ENCODE measurements around the gene MPLKIP.
"Not testable (repeated sequence)": the region's sequence is repeated elsewhere in the genome, so short reads cannot be mapped to it uniquely, and the experiment has no call there.

The MPLKIP gene

GRCh38 chr7:40134428-40135316, at the start of gene MPLKIP, which contains the start of gene SUGCT:
TSS of gene MPLKIP (minus strand) at chr7:40134622. CDS start at chr7:40134567, 55 bp downstream.
TSS of gene SUGCT (plus strand) at chr7:40135005.
- DNase-seq: peak; percentile 94

GRCh38 chr7:40182452-40182851, 48.0 kb upstream of the MPLKIP start:
- no peak for DNase-seq

GRCh38 chr7:40177071-40177470, 42.6 kb upstream of the MPLKIP start:
- DNase-seq: no peak

- no peak for DNase-seq
These were observed 41.5 kb upstream of the MPLKIP start for GRCh38 chr7:40175725-40176510.

GRCh38 chr7:40175256-40175655, 40.8 kb upstream of the MPLKIP start:
- DNase-seq: not testable (repeated sequence)

- not testable (repeated sequence) for DNase-seq
These were observed 38.7 kb upstream of the MPLKIP start for GRCh38 chr7:40173121-40173520.

- not testable (repeated sequence) for DNase-seq
These were observed 33.8 kb upstream of the MPLKIP start for GRCh38 chr7:40168266-40168665.

GRCh38 chr7:40167291-40167690, 32.9 kb upstream of the MPLKIP start:
- DNase-seq: no peak

GRCh38 chr7:40165216-40165615, 30.8 kb upstream of the MPLKIP start:
- no peak for DNase-seq

- DNase-seq: no peak
These were observed 28.1 kb upstream of the MPLKIP start for GRCh38 chr7:40162516-40162915.

GRCh38 chr7:40156988-40157387, 22.6 kb upstream of the MPLKIP start:
- DNase-seq: no peak

- DNase-seq: no peak
These were observed 17.1 kb upstream of the MPLKIP start for GRCh38 chr7:40151504-40151903.

- DNase-seq: no peak
These were observed 14.2 kb upstream of the MPLKIP start for GRCh38 chr7:40148671-40149070.

GRCh38 chr7:40148247-40148580, 13.8 kb upstream of the MPLKIP start:
- not testable (repeated sequence) for DNase-seq

- DNase-seq: no peak
These were observed 13.2 kb upstream of the MPLKIP start for GRCh38 chr7:40147371-40148246.

- not testable (repeated sequence) for DNase-seq
These were observed 11.2 kb upstream of the MPLKIP start for GRCh38 chr7:40145596-40146130.

- DNase-seq: not testable (repeated sequence)
These were observed 7.5 kb upstream of the MPLKIP start for GRCh38 chr7:40141916-40142315.

GRCh38 chr7:40139891-40140290, 5.5 kb upstream of the MPLKIP start:
- not testable (repeated sequence) for DNase-seq

GRCh38 chr7:40138973-40139372, 4.6 kb upstream of the MPLKIP start:
- no peak for DNase-seq

GRCh38 chr7:40137563-40137962, 3.1 kb upstream of the MPLKIP start:
- DNase-seq: no peak

GRCh38 chr7:40135317-40135610, 842 bp upstream of the MPLKIP start:
- DNase-seq: no peak

- DNase-seq: no peak
These were observed 628 bp downstream of the MPLKIP start for GRCh38 chr7:40133561-40134427.
